ENCODE results near the gene TEX261.

TEX261 gene

GRCh38 chr2:71003966-71004755, 9.5 kb upstream of the TEX261 start:
- no peak for TF ChIP-seq CTCF (conservative IDR thresholded peaks at IDR 0.05; ENCODE audit: low read depth, low read length)
- Histone ChIP-seq H3K4me3 (IDR thresholded peaks at IDR 0.05; ENCODE audit: insufficient read depth, low read depth, low read length) (no peak overlapping the region), H3K4me2 (no peak overlapping the region), H3K4me1 (ENCODE audit: low read depth, poor library complexity, severe bottlenecking) (peaks cover 6% of the 10 kb centered on the region), H3K27ac (no peak overlapping the region), H3K79me2 (ENCODE audit: insufficient read depth, low read depth) (no peaks in the 10 kb centered on the region), H4K20me1 (ENCODE audit: insufficient read depth) (no peaks in the 10 kb centered on the region), H3K9ac (no peak overlapping the region), H3K27me3 (ENCODE audit: insufficient read depth, low read depth) (no peaks in the 10 kb centered on the region), H2AFZ (ENCODE audit: low read depth) (no peak overlapping the region), H3K36me3 (ENCODE audit: insufficient read depth) (no peaks in the 10 kb centered on the region)

- peaks cover 6% of the 10 kb centered on the region for H3K4me1 ChIP-seq (ENCODE audit: low read depth, poor library complexity, severe bottlenecking)
- H2AFZ ChIP-seq (ENCODE audit: low read depth), result no peak overlapping the region
- no peaks in the 10 kb centered on the region for H3K27me3 ChIP-seq (ENCODE audit: insufficient read depth, low read depth)
- no peaks in the 10 kb centered on the region for H3K36me3 ChIP-seq (ENCODE audit: insufficient read depth)
- H3K4me2 ChIP-seq, result no peak overlapping the region
- no peaks in the 10 kb centered on the region for H3K79me2 ChIP-seq (ENCODE audit: insufficient read depth, low read depth)
- H3K4me3 ChIP-seq (IDR thresholded peaks at IDR 0.05; ENCODE audit: insufficient read depth, low read depth, low read length), result no peak overlapping the region
- H3K9ac ChIP-seq, result no peak overlapping the region
- TF ChIP-seq CTCF (conservative IDR thresholded peaks at IDR 0.05; ENCODE audit: low read depth, low read length), result no peak
- no peaks in the 10 kb centered on the region for H4K20me1 ChIP-seq (ENCODE audit: insufficient read depth)
- no peak overlapping the region for H3K27ac ChIP-seq
These were observed 8.7 kb upstream of the TEX261 start for GRCh38 chr2:71003396-71003795.

- Histone ChIP-seq H3K9ac (no peak overlapping the region), H3K27ac (no peak overlapping the region), H4K20me1 (ENCODE audit: insufficient read depth) (no peaks in the 10 kb centered on the region), H3K27me3 (ENCODE audit: insufficient read depth, low read depth) (no peaks in the 10 kb centered on the region), H3K4me3 (IDR thresholded peaks at IDR 0.05; ENCODE audit: insufficient read depth, low read depth, low read length) (no peak overlapping the region), H3K4me1 (ENCODE audit: low read depth, poor library complexity, severe bottlenecking) (peaks cover 6% of the 10 kb centered on the region), H3K36me3 (ENCODE audit: insufficient read depth) (no peaks in the 10 kb centered on the region), H3K4me2 (no peak overlapping the region), H3K79me2 (ENCODE audit: insufficient read depth, low read depth) (no peaks in the 10 kb centered on the region), H2AFZ (ENCODE audit: low read depth) (peak overlapping the region; percentile 98; the same call in 1 of the 2 replicates)
- no peak for TF ChIP-seq CTCF (conservative IDR thresholded peaks at IDR 0.05; ENCODE audit: low read depth, low read length)
These were observed 7.4 kb upstream of the TEX261 start for GRCh38 chr2:71001981-71002570.

- Histone ChIP-seq H3K27ac (no peak overlapping the region), H3K79me2 (ENCODE audit: insufficient read depth, low read depth) (no peaks in the 10 kb centered on the region), H2AFZ (ENCODE audit: low read depth) (peak overlapping the region; percentile 98), H3K9ac (no peak overlapping the region), H3K4me2 (peak overlapping the region; percentile 74; the same call in 1 of the 2 replicates), H4K20me1 (ENCODE audit: insufficient read depth) (no peaks in the 10 kb centered on the region), H3K36me3 (ENCODE audit: insufficient read depth) (no peaks in the 10 kb centered on the region), H3K4me3 (IDR thresholded peaks at IDR 0.05; ENCODE audit: insufficient read depth, low read depth, low read length) (no peak overlapping the region), H3K27me3 (ENCODE audit: insufficient read depth, low read depth) (no peaks in the 10 kb centered on the region), H3K4me1 (ENCODE audit: low read depth, poor library complexity, severe bottlenecking) (peaks cover 6% of the 10 kb centered on the region)
- no peak for TF ChIP-seq CTCF (conservative IDR thresholded peaks at IDR 0.05; ENCODE audit: low read depth, low read length)
These were observed 6.9 kb upstream of the TEX261 start for GRCh38 chr2:71001592-71001927.
